H9 (cell line): ENCODE data around the gene SKAP1. TPM values are rescaled to one million over a fixed set of nuclear protein-coding genes. Genes with fewer than 3 reads are reported as not detected.

Experiments
- DNase-seq: peaks from one replicate; pipeline ENCODE4 v3.0.0-alpha.2; 2017
- H2AFZ ChIP-seq: one replicate; pipeline ENCODE4 v1.6.1; 2013; ENCODE audit warnings: mild to moderate bottlenecking, low read length, control low read depth, moderate library complexity
- H2AK5ac ChIP-seq: 2 replicates; pipeline ENCODE4 v1.6.1; 2013; ENCODE audit warnings: low read length, control low read depth, mixed read lengths; ENCODE audit not compliant: insufficient read length
- H2BK120ac ChIP-seq: one replicate; pipeline ENCODE4 v1.6.1; 2013; ENCODE audit warnings: low read depth, mild to moderate bottlenecking, low read length, control low read depth, inconsistent platforms; ENCODE audit not compliant: poor library complexity, severe bottlenecking
- H2BK12ac ChIP-seq: 2 replicates; pipeline ENCODE4 v1.6.1; 2013; ENCODE audit warnings: low read length, control low read depth, mixed read lengths, low read depth; ENCODE audit not compliant: insufficient read length
- H2BK15ac ChIP-seq: 2 replicates; pipeline ENCODE4 v1.6.1; 2013; ENCODE audit warnings: low read depth, low read length, control low read depth
- H2BK20ac ChIP-seq: one replicate; pipeline ENCODE4 v1.6.1; 2013; ENCODE audit warnings: low read depth, mild to moderate bottlenecking, low read length, control low read depth, inconsistent platforms; ENCODE audit not compliant: poor library complexity, severe bottlenecking
- H2BK5ac ChIP-seq: 2 replicates; pipeline ENCODE4 v1.6.1; 2013; ENCODE audit warnings: low read length, control low read depth, mixed read lengths; ENCODE audit not compliant: insufficient read length
- H3K14ac ChIP-seq: 2 replicates; pipeline ENCODE4 v1.6.1; 2013; ENCODE audit warnings: low read length, control low read depth; ENCODE audit not compliant: insufficient read depth
- H3K18ac ChIP-seq: 2 replicates; pipeline ENCODE4 v1.6.1; 2013; ENCODE audit warnings: low read depth, mild to moderate bottlenecking, mixed read lengths, low read length, control low read depth; ENCODE audit not compliant: insufficient read length
- H3K23ac ChIP-seq: 2 replicates; pipeline ENCODE4 v1.6.1; 2013; ENCODE audit warnings: low read length, control low read depth, mixed read lengths, low read depth; ENCODE audit not compliant: insufficient read length
- H3K23me2 ChIP-seq: 2 replicates; pipeline ENCODE4 v1.6.1; 2013; ENCODE audit warnings: low read depth, mild to moderate bottlenecking, mixed read lengths, low read length, control low read depth; ENCODE audit not compliant: insufficient read length, poor library complexity, severe bottlenecking
- H3K27ac ChIP-seq: 2 replicates; pipeline ENCODE4 v1.5.1; 2013; ENCODE audit warnings: low read length, control low read depth, mixed read lengths, low read depth; ENCODE audit not compliant: insufficient read length
- H3K27me3 ChIP-seq: 2 replicates; pipeline ENCODE4 v1.6.1; 2013; ENCODE audit warnings: low read length, control low read depth, inconsistent platforms; ENCODE audit not compliant: insufficient read depth
- H3K4ac ChIP-seq: 2 replicates; pipeline ENCODE4 v1.6.1; 2013; ENCODE audit warnings: low read depth, mild to moderate bottlenecking, control low read depth, inconsistent platforms, low read length, moderate library complexity
- H3K4me1 ChIP-seq: 2 replicates; pipeline ENCODE4 v1.6.1; 2013; ENCODE audit warnings: low read length, control low read depth, inconsistent platforms; ENCODE audit not compliant: insufficient read depth
- H3K4me2 ChIP-seq: 2 replicates; pipeline ENCODE4 v1.6.1; 2013; ENCODE audit warnings: low read length, control low read depth, mixed read lengths; ENCODE audit not compliant: insufficient read length, insufficient read depth
- H3K56ac ChIP-seq: 2 replicates; pipeline ENCODE4 v1.6.1; 2013; ENCODE audit warnings: low read depth, mild to moderate bottlenecking, mixed read lengths, low read length, control low read depth; ENCODE audit not compliant: insufficient read length
- H3K79me1 ChIP-seq: 2 replicates; pipeline ENCODE4 v1.6.1; 2013; ENCODE audit warnings: low read depth, mild to moderate bottlenecking, moderate library complexity, low read length, control low read depth, inconsistent platforms; ENCODE audit not compliant: insufficient read depth, poor library complexity, severe bottlenecking
- H3K79me2 ChIP-seq: 2 replicates; pipeline ENCODE4 v1.6.1; 2013; ENCODE audit warnings: low read length, control low read depth, inconsistent platforms; ENCODE audit not compliant: insufficient read depth
- H3K9ac ChIP-seq: 2 replicates; pipeline ENCODE4 v1.6.1; 2013; ENCODE audit warnings: low read length, control low read depth, mixed read lengths; ENCODE audit not compliant: insufficient read length; ENCODE audit errors: extremely low read depth
- H3K9me3 ChIP-seq: one replicate; pipeline ENCODE4 v1.6.1; 2013; ENCODE audit warnings: low read depth, low read length, inconsistent platforms; ENCODE audit not compliant: control insufficient read depth
- H3T11ph ChIP-seq: one replicate; pipeline ENCODE4 v1.6.1; 2013; ENCODE audit warnings: mild to moderate bottlenecking, low read length, control low read depth, inconsistent platforms
- H4K20me1 ChIP-seq: one replicate; pipeline ENCODE4 v1.6.1; 2013; ENCODE audit not compliant: control insufficient read depth, insufficient read length, insufficient read depth
- H4K5ac ChIP-seq: 2 replicates; pipeline ENCODE4 v1.6.1; 2013; ENCODE audit warnings: low read depth, mild to moderate bottlenecking, mixed read lengths, low read length, control low read depth; ENCODE audit not compliant: insufficient read length
- H4K8ac ChIP-seq: replicated peaks from 2 replicates; pipeline ENCODE4 v1.6.1; 2013; ENCODE audit warnings: low read length, control low read depth, mixed read lengths, low read depth; ENCODE audit not compliant: insufficient read length
- H4K91ac ChIP-seq: 2 replicates; pipeline ENCODE4 v1.6.1; 2013; ENCODE audit warnings: low read depth, mild to moderate bottlenecking, moderate library complexity, mixed read lengths, low read length, control low read depth; ENCODE audit not compliant: insufficient read length
- H3K27ac Mint-ChIP-seq, 3 experiments: 2 replicates in 2 of 3; 3 replicates in 1 of 3; pipeline ENCODE4 v1.8.0; 2020 to 2021; ENCODE audit warnings: mixed read lengths in 3 of 3, mild to moderate bottlenecking in 1 of 3, moderate library complexity in 1 of 3
- H3K27me3 Mint-ChIP-seq: 2 replicates; pipeline ENCODE4 v1.8.0; 2021; ENCODE audit warnings: low read depth, mild to moderate bottlenecking, moderate library complexity, mixed read lengths
- H3K36me3 Mint-ChIP-seq, 3 experiments: 2 replicates in 2 of 3; 3 replicates in 1 of 3; pipeline ENCODE4 v1.8.0; 2020 to 2021; ENCODE audit warnings: low read depth in 3 of 3, mixed read lengths in 3 of 3; ENCODE audit not compliant: insufficient read depth in 1 of 3
- H3K4me1 Mint-ChIP-seq, 2 experiments: 2 replicates each; pipeline ENCODE4 v1.8.0; 2020; ENCODE audit warnings: mixed read lengths in 2 of 2
- H3K4me3 Mint-ChIP-seq, 2 experiments: 2 replicates in 1 of 2; 3 replicates in 1 of 2; pipeline ENCODE4 v1.8.0; 2020 to 2021; ENCODE audit warnings: mild to moderate bottlenecking in 2 of 2, mixed read lengths in 2 of 2, moderate library complexity in 1 of 2
- H3K9me3 Mint-ChIP-seq, 2 experiments: 2 replicates in 1 of 2; 3 replicates in 1 of 2; pipeline ENCODE4 v1.8.0; 2020; ENCODE audit warnings: mild to moderate bottlenecking in 2 of 2, mixed read lengths in 2 of 2, moderate library complexity in 1 of 2
- WGBS: extraction: QIAGEN DNeasy Blood & Tissue Kit; methylation state at CpG from one replicate; pipeline ENCODE4 v1.1.7; 2013; ENCODE audit warnings: missing lambda C conversion rate, low lambda C conversion rate, mixed read lengths; ENCODE audit not compliant: insufficient read length; ENCODE audit errors: extremely low coverage; 5-methylcytosine and 5-hydroxymethylcytosine counted together
- total RNA-seq: library from RNA; stranded (reverse); gene quantifications from 2 replicates; pipeline ENCODE4 v1.2.1, GENCODE V29; 2021
- TF ChIP-seq, protein P1 (sequence below): fragments of 200-600 bp; sonication (generic); conservative IDR thresholded peaks from 3 replicates; pipeline ENCODE4 v1.8.0; 2021; ENCODE audit warnings: antibody characterized with exemption, mild to moderate bottlenecking

Gene SKAP1
- total RNA-seq, 1 experiment from 2014 or later = not detected

DNA sequence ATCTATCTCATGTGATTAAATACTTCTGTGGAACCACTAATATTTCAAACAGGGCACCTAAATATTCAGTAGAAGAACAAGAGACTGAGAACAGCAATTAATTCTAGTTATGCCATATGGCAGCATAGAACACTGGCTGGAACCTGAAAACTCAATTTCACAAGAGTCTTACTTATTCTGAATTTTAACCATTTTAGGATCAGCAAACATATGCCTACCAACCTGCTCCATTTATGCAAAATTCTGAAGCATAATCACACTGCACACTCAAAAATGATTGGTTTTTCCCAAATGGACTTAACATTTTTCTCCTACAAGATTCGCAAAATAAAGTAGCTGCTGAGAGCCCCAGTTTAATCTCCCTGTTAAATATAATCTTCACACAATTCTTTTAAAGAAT, 43.2 kb downstream of the SKAP1 start:
- Histone ChIP-seq H2BK5ac (no peak overlapping the region), H3K9me3 (no peaks in the 10 kb centered on the region), H3K9ac (no peak overlapping the region), H3K23me2 (no peaks in the 10 kb centered on the region), H2BK120ac (no peak overlapping the region), H3K4me2 (no peak overlapping the region), H4K8ac (no peak overlapping the region), H3T11ph (no peak overlapping the region), H3K79me1 (no peaks in the 10 kb centered on the region), H2BK15ac (no peak overlapping the region), H3K23ac (no peak overlapping the region), H2AK5ac (no peak overlapping the region), H2BK20ac (no peak overlapping the region), H2AFZ (no peak overlapping the region), H3K56ac (no peak overlapping the region), H4K5ac (no peak overlapping the region), H3K4me1 (no peaks in the 10 kb centered on the region), H3K27me3 (no peaks in the 10 kb centered on the region; the same call in 1 of the 2 replicates), H3K4ac (no peak overlapping the region), H4K20me1 (no peaks in the 10 kb centered on the region), H3K14ac (no peak overlapping the region), H3K18ac (no peak overlapping the region), H3K79me2 (no peaks in the 10 kb centered on the region), H3K27ac (no peak overlapping the region), H4K91ac (no peak overlapping the region), H2BK12ac (no peak overlapping the region)
- no peaks in the 10 kb centered on the region for H3K9me3 Mint-ChIP-seq
- H3K4me3 Mint-ChIP-seq = no peak overlapping the region
- H3K27me3 Mint-ChIP-seq = peaks cover 52% of the 10 kb centered on the region
- no CpG with 5 or more reads among the region's 1 CpG for WGBS
- TF ChIP-seq, protein P1, sequence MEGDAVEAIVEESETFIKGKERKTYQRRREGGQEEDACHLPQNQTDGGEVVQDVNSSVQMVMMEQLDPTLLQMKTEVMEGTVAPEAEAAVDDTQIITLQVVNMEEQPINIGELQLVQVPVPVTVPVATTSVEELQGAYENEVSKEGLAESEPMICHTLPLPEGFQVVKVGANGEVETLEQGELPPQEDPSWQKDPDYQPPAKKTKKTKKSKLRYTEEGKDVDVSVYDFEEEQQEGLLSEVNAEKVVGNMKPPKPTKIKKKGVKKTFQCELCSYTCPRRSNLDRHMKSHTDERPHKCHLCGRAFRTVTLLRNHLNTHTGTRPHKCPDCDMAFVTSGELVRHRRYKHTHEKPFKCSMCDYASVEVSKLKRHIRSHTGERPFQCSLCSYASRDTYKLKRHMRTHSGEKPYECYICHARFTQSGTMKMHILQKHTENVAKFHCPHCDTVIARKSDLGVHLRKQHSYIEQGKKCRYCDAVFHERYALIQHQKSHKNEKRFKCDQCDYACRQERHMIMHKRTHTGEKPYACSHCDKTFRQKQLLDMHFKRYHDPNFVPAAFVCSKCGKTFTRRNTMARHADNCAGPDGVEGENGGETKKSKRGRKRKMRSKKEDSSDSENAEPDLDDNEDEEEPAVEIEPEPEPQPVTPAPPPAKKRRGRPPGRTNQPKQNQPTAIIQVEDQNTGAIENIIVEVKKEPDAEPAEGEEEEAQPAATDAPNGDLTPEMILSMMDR = no peak
- H3K36me3 Mint-ChIP-seq = no peaks in the 10 kb centered on the region
- DNase-seq = no peak
- no peaks in the 10 kb centered on the region for H3K4me1 Mint-ChIP-seq
- H3K27ac Mint-ChIP-seq = no peak overlapping the region
